Fibroblast of pulmonary artery (primary cell): Measurements from ENCODE around the gene DCTN4.

Experiments used
- DNase-seq: peaks from one replicate; pipeline ENCODE4 v3.0.0-alpha.2; 2010; ENCODE audit warnings: low read depth
- H3K4me3 ChIP-seq: replicated peaks from 2 replicates; pipeline ENCODE4 v1.5.1; 2011; ENCODE audit warnings: low read depth, mild to moderate bottlenecking, control low read depth, low read length, moderate library complexity
- CTCF ChIP-seq: IDR thresholded peaks from 2 replicates; pipeline ENCODE4 v1.5.1; 2011; ENCODE audit warnings: mild to moderate bottlenecking, control low read depth, low read length, inconsistent platforms; ENCODE audit errors: missing control alignments

The DCTN4 gene

GRCh38 chr5:150765011-150765798 lies 6.4 kb upstream of the DCTN4 start:
- no peak overlapping the region for H3K4me3 ChIP-seq
- DNase-seq = no peak
- TF ChIP-seq CTCF = no peak

GRCh38 chr5:150764530-150764929 lies 5.7 kb upstream of the DCTN4 start:
- TF ChIP-seq CTCF = no peak
- H3K4me3 ChIP-seq = no peak overlapping the region
- no peak for DNase-seq

- H3K4me3 ChIP-seq = no peak overlapping the region
- TF ChIP-seq CTCF = no peak
- peak; percentile 98 for DNase-seq
Observed at GRCh38 chr5:150763023-150763769, 4.4 kb upstream of the DCTN4 start.

- no peak overlapping the region for H3K4me3 ChIP-seq
- no peak for TF ChIP-seq CTCF
- peak; percentile 42 for DNase-seq
Observed at GRCh38 chr5:150762211-150762610, 3.4 kb upstream of the DCTN4 start.

- peak overlapping the region; percentile 78 for H3K4me3 ChIP-seq
- TF ChIP-seq CTCF = no peak
- DNase-seq = no peak
Observed at GRCh38 chr5:150759334-150759583, 442 bp upstream of the DCTN4 start.

GRCh38 chr5:150758203-150758530 lies 650 bp downstream of the DCTN4 start:
- peak overlapping the region; percentile 78 for H3K4me3 ChIP-seq
- TF ChIP-seq CTCF = no peak
- no peak for DNase-seq
